K562 (cell line): ENCODE measurements around the gene RBM34. TPM values are rescaled to one million over a fixed set of nuclear protein-coding genes. Genes with fewer than 3 reads are reported as not detected.

ENCODE experiments used
- ARID1B ChIP-seq: fragments of 450-650 bp; IDR thresholded peaks from 2 replicates; pipeline ENCODE4 v1.6.1; 2016; ENCODE audit warnings: antibody characterized with exemption, mild to moderate bottlenecking, inconsistent platforms
- ATF7 ChIP-seq: fragments of 450-650 bp; IDR thresholded peaks from 2 replicates; pipeline ENCODE4 v1.7.1; 2014; ENCODE audit warnings: mild to moderate bottlenecking, moderate library complexity
- CCNT2 ChIP-seq: IDR thresholded peaks from 2 replicates; pipeline ENCODE4 v1.6.1; 2011; ENCODE audit warnings: borderline replicate concordance, low read depth, mild to moderate bottlenecking, moderate library complexity, mixed read lengths, low read length; ENCODE audit not compliant: insufficient read length; ENCODE audit errors: extremely low read depth
- CHCHD3 ChIP-seq: fragments of 250-450 bp; sonication (Bioruptor Pico); IDR thresholded peaks from 2 replicates; pipeline ENCODE4 v2.1.2; 2022; ENCODE audit warnings: mild to moderate bottlenecking
- CHD1 ChIP-seq: fragments of 200-600 bp; sonication (generic); IDR thresholded peaks from one replicate; pipeline ENCODE4 v1.6.1; 2012; ENCODE audit warnings: mild to moderate bottlenecking, moderate library complexity, low read length, inconsistent platforms
- EWSR1 ChIP-seq: fragments of 450-650 bp; IDR thresholded peaks from 2 replicates; pipeline ENCODE4 v1.6.1; 2018; ENCODE audit warnings: borderline replicate concordance, mild to moderate bottlenecking, low read depth, moderate library complexity; ENCODE audit not compliant: partially characterized antibody
- FOSL1 ChIP-seq: fragments of 200-800 bp; sonication (Bioruptor generic); conservative IDR thresholded peaks from 2 replicates; pipeline ENCODE4 v1.6.1; 2016; ENCODE audit warnings: missing genetic modification characterization, missing compliant biosample characterization
- GTF2B ChIP-seq: IDR thresholded peaks from 2 replicates; pipeline ENCODE4 v1.6.1; 2011; ENCODE audit not compliant: insufficient read length; ENCODE audit errors: extremely low read depth
- HNRNPLL ChIP-seq: fragments of 200-400 bp; formaldehyde crosslinking; IDR thresholded peaks from 2 replicates; pipeline ENCODE4 v1.6.1; 2017; ENCODE audit warnings: low read length, low read depth, mild to moderate bottlenecking; ENCODE audit not compliant: poor library complexity, severe bottlenecking
- NCOA2 ChIP-seq, 2 experiments: fragments of 450-650 bp; IDR thresholded peaks; 2 replicates each; pipeline ENCODE4 v1.6.1; 2018; ENCODE audit warnings: mild to moderate bottlenecking in 2 of 2, moderate library complexity in 1 of 2; ENCODE audit not compliant: partially characterized antibody in 2 of 2
- PBX2 ChIP-seq, 2 experiments: IDR thresholded peaks in 1 of 2; conservative IDR thresholded peaks in 1 of 2; 2 replicates each; pipeline ENCODE4 v1.6.1; 2016; ENCODE audit warnings: low read depth in 2 of 2, mild to moderate bottlenecking in 1 of 2, missing compliant biosample characterization in 1 of 2, missing genetic modification characterization in 1 of 2, moderate library complexity in 1 of 2
- PHF20 ChIP-seq: fragments of 450-650 bp; IDR thresholded peaks from 2 replicates; pipeline ENCODE4 v1.6.1; 2018; ENCODE audit not compliant: partially characterized antibody
- POLR2B ChIP-seq: fragments of 450-650 bp; IDR thresholded peaks from 2 replicates; pipeline ENCODE4 v1.6.1; 2018; ENCODE audit warnings: low read depth; ENCODE audit not compliant: partially characterized antibody
- SREBF2 ChIP-seq: sonication (generic); formaldehyde crosslinking; IDR thresholded peaks from 2 replicates; pipeline ENCODE4 v1.4.0; 2020; ENCODE audit warnings: mild to moderate bottlenecking, missing genetic modification reagents
- STAG1 ChIP-seq: sonication (generic); formaldehyde crosslinking; IDR thresholded peaks from 2 replicates; pipeline ENCODE4 v1.5.0; 2020; ENCODE audit warnings: missing genetic modification reagents, borderline replicate concordance
- TFAM ChIP-seq: fragments of 250-450 bp; sonication (Bioruptor Pico); conservative IDR thresholded peaks from 2 replicates; pipeline ENCODE4 v1.5.0; 2021; ENCODE audit warnings: mild to moderate bottlenecking, moderate library complexity
- ZFP36 ChIP-seq: fragments of 150-350 bp; IDR thresholded peaks from 2 replicates; pipeline ENCODE4 v1.6.1; 2018; ENCODE audit warnings: low read length, low read depth; ENCODE audit not compliant: partially characterized antibody
- ZNF24 ChIP-seq: fragments of 450-650 bp; IDR thresholded peaks from 2 replicates; pipeline ENCODE4 v1.6.1; 2016
- ZNF263 ChIP-seq: sonication (generic); formaldehyde crosslinking; IDR thresholded peaks from 2 replicates; pipeline ENCODE4 v1.8.0; 2022; ENCODE audit warnings: mild to moderate bottlenecking, missing genetic modification reagents, borderline replicate concordance
- ZNF347 ChIP-seq: fragments of 450-650 bp; formaldehyde crosslinking; IDR thresholded peaks from 2 replicates; pipeline ENCODE4 v1.4.0; 2020; ENCODE audit warnings: low read depth, mild to moderate bottlenecking, moderate library complexity
- ZNF740 ChIP-seq, 3 experiments: fragments of 200-800 bp in 1 of 3; sonication (Bioruptor generic) in 1 of 3; sonication (generic) in 1 of 3; formaldehyde crosslinking in 1 of 3; IDR thresholded peaks; 2 replicates each; pipeline versions ENCODE4 v1.6.1 to v1.8.0; 2016 to 2022; ENCODE audit warnings: mild to moderate bottlenecking in 2 of 3, missing compliant biosample characterization in 2 of 3, missing genetic modification characterization in 2 of 3, missing genetic modification reagents in 1 of 3
- ZNF785 ChIP-seq: fragments of 250-450 bp; sonication (Bioruptor Pico); IDR thresholded peaks from 2 replicates; pipeline ENCODE4 v1.4.0; 2020; ENCODE audit warnings: mild to moderate bottlenecking
- ZNF830 ChIP-seq: fragments of 250-450 bp; sonication (Bioruptor Pico); IDR thresholded peaks from 2 replicates; pipeline ENCODE4 v1.5.0; 2021; ENCODE audit warnings: mild to moderate bottlenecking
- polyA plus RNA-seq, 8 experiments: library from polyadenylated mRNA; depleted of rRNA in 4 of 8; stranded (reverse) in 5 of 8; unstranded in 3 of 8; fragments of >200 nt; fragmentation: Nextera tagmentation in 2 of 8; fragmentation: Illumina TruSeq in 1 of 8; extraction: Ambion mirVana in 2 of 8; extraction: Trizol in 1 of 8; gene quantifications; 2 replicates each; pipeline versions ENCODE4 v1.2.1 to v1.2.3, GENCODE V29; 2011 to 2014; ENCODE audit warnings: inconsistent platforms in 1 of 8, missing spikeins in 1 of 8
- total RNA-seq, 7 experiments: library from RNA; depleted of rRNA in 6 of 7; stranded (reverse); fragments of >200 nt in 6 of 7; fragmentation: Illumina TruSeq in 2 of 7; extraction: Trizol in 2 of 7; gene quantifications; 2 replicates each; pipeline versions ENCODE4 v1.2.1 to v1.2.3, GENCODE V29; 2011 to 2021; ENCODE audit warnings: low replicate concordance in 1 of 7

RBM34 gene
- total and polyA plus RNA-seq, 9 of the 15 experiments (the other 6 are each of a cell fraction or from before 2014, with no cell fraction given), result 64.0 to 178 (median 124) TPM

- TF ChIP-seq PBX2 (CRISPR knock-in tag; IDR thresholded peaks at IDR 0.05; ENCODE audit: low read depth) (no peak), PBX2 (tag; conservative IDR thresholded peaks at IDR 0.05; ENCODE audit: low read depth) (0 out of 2 replicates have a peak, but pooled peaks have one; percentile 16), HNRNPLL (peak; percentile 83), NCOA2 (IDR thresholded peaks at IDR 0.05; ENCODE audit: partially characterized antibody in 2 of 2) (no peak), ZNF24 (peak; percentile 15; the same call in 1 of the 2 replicates), ZNF263 (CRISPR knock-in tag) (peak; percentile 62; the same call in 1 of the 2 replicates), ARID1B (0 out of 2 replicates have a peak, but pooled peaks have one; percentile 38), STAG1 (peak; percentile 38; the same call in 1 of the 2 replicates), CHCHD3 (CRISPR knock-in tag) (peak; percentile 83; the same call in 1 of the 2 replicates), ZNF347 (CRISPR knock-in tag) (no peak), ZNF785 (CRISPR knock-in tag) (no peak), FOSL1 (no peak), ATF7 (peak; percentile 92), ZFP36 (no peak), CCNT2 (peak; percentile 84), PHF20 (peak; percentile 80), SREBF2 (no peak), CHD1 (no peak), EWSR1 (no peak), ZNF830 (CRISPR knock-in tag) (no peak), POLR2B (peak; percentile 96), TFAM (CRISPR knock-in tag) (no peak), GTF2B (peak; percentile 29), ZNF740 (CRISPR knock-in tag; IDR thresholded peaks at IDR 0.05) (0 out of 2 replicates have a peak, but pooled peaks have one; percentile 47), ZNF740 (tag; IDR thresholded peaks at IDR 0.05) (no peak)
Measured at GRCh38 chr1:235128456-235129328, 32.4 kb downstream of the RBM34 start, which contains the start of gene TOMM20 (continued).
